ENCODE results near the gene DCLK1. TPM values are rescaled to one million over a fixed set of nuclear protein-coding genes. Genes with fewer than 3 reads are reported as not detected.
A peak's percentile ranks its signal among the peaks of the same experiment; 100 is the strongest.

The DCLK1 gene
- total RNA-seq, 1 experiment from 2014 or later, result 36.2 TPM

DNA sequence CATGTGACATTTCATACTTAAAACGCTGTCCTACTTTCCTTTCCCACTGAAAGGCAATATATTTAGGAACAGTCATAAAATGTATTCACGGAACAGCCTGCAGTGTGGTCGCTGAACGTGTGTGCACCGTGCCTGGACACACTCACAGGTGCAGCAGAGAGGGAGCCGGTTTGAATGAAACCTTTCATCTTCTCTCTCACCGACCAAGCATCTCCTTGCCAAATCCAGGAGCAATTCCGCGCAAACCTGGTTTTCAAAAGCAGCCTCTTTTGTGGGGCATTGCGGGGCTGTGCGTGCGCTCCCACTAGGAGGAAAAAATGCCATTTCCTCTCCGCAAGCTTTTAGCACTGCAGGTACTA is 1.0 kb downstream of the DCLK1 start:
- H3K27ac ChIP-seq (ENCODE audit: insufficient read length, low read depth, low read length), result no peak overlapping the region
- no CpG with 5 or more reads among the region's 13 CpGs for WGBS (ENCODE audit: extremely low coverage, insufficient read length, low lambda C conversion rate)
- no peak overlapping the region for H3T11ph ChIP-seq (ENCODE audit: low read length)
- Mint-ChIP-seq H3K9me3 (no peaks in the 10 kb centered on the region), H3K36me3 (ENCODE audit: insufficient read depth in 1 of 3, low read depth in 3 of 3) (no peaks in the 10 kb centered on the region), H3K27ac (no peak overlapping the region), H3K4me1 (peaks cover 7 to 11% of the 10 kb centered on the region in 2 experiments), H3K27me3 (ENCODE audit: low read depth) (peaks cover 58% of the 10 kb centered on the region), H3K4me3 (peak overlapping the region; percentile 69 to 86)
- H3K27me3 ChIP-seq (ENCODE audit: insufficient read depth, low read length), result peaks cover 16% of the 10 kb centered on the region; the same call in 1 of the 2 replicates
- H3K9ac ChIP-seq (ENCODE audit: extremely low read depth, insufficient read length, low read length), result peak overlapping the region; percentile 6
- H2AFZ ChIP-seq (ENCODE audit: low read length), result no peak overlapping the region
- no peak overlapping the region for H2BK12ac ChIP-seq (ENCODE audit: insufficient read length, low read depth, low read length)
- no peak overlapping the region for H2BK20ac ChIP-seq (ENCODE audit: low read depth, low read length, poor library complexity, severe bottlenecking)
- H2AK5ac ChIP-seq (ENCODE audit: insufficient read length, low read length), result no peak overlapping the region
- no peak overlapping the region for H3K23ac ChIP-seq (ENCODE audit: insufficient read length, low read depth, low read length)
- no peak overlapping the region for H3K18ac ChIP-seq (ENCODE audit: insufficient read length, low read depth, low read length)
- no peak overlapping the region for H3K4ac ChIP-seq (ENCODE audit: low read depth, low read length)
- H4K5ac ChIP-seq (ENCODE audit: insufficient read length, low read depth, low read length), result no peak overlapping the region
- no peak overlapping the region for H2BK120ac ChIP-seq (ENCODE audit: low read depth, low read length, poor library complexity, severe bottlenecking)
- H3K23me2 ChIP-seq (ENCODE audit: insufficient read length, low read depth, low read length, poor library complexity, severe bottlenecking), result peaks cover 8% of the 10 kb centered on the region
- H4K8ac ChIP-seq (replicated peaks; ENCODE audit: insufficient read length, low read depth, low read length), result no peak overlapping the region
- H4K91ac ChIP-seq (ENCODE audit: insufficient read length, low read depth, low read length), result no peak overlapping the region
- no peak for DNase-seq
- H3K4me2 ChIP-seq (ENCODE audit: insufficient read depth, insufficient read length, low read length), result peak overlapping the region; percentile 86
- TF ChIP-seq, protein P1, sequence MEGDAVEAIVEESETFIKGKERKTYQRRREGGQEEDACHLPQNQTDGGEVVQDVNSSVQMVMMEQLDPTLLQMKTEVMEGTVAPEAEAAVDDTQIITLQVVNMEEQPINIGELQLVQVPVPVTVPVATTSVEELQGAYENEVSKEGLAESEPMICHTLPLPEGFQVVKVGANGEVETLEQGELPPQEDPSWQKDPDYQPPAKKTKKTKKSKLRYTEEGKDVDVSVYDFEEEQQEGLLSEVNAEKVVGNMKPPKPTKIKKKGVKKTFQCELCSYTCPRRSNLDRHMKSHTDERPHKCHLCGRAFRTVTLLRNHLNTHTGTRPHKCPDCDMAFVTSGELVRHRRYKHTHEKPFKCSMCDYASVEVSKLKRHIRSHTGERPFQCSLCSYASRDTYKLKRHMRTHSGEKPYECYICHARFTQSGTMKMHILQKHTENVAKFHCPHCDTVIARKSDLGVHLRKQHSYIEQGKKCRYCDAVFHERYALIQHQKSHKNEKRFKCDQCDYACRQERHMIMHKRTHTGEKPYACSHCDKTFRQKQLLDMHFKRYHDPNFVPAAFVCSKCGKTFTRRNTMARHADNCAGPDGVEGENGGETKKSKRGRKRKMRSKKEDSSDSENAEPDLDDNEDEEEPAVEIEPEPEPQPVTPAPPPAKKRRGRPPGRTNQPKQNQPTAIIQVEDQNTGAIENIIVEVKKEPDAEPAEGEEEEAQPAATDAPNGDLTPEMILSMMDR (conservative IDR thresholded peaks at IDR 0.05), result no peak
- no peak overlapping the region; the same call in 1 of the 2 replicates for H3K14ac ChIP-seq (ENCODE audit: insufficient read depth, low read length)
- no peaks in the 10 kb centered on the region for H3K79me1 ChIP-seq (ENCODE audit: insufficient read depth, low read depth, low read length, poor library complexity, severe bottlenecking)
- H2BK5ac ChIP-seq (ENCODE audit: insufficient read length, low read length), result no peak overlapping the region
- H2BK15ac ChIP-seq (ENCODE audit: low read depth, low read length), result no peak overlapping the region
- no peak overlapping the region for H3K56ac ChIP-seq (ENCODE audit: insufficient read length, low read depth, low read length)
- H4K20me1 ChIP-seq (ENCODE audit: control insufficient read depth, insufficient read depth, insufficient read length), result no peaks in the 10 kb centered on the region
- no peaks in the 10 kb centered on the region for H3K9me3 ChIP-seq (ENCODE audit: control insufficient read depth, low read depth, low read length)
- H3K79me2 ChIP-seq (ENCODE audit: insufficient read depth, low read length), result no peaks in the 10 kb centered on the region
- no peaks in the 10 kb centered on the region for H3K4me1 ChIP-seq (ENCODE audit: insufficient read depth, low read length)
